Mesodermal cell (in vitro differentiated cells): ENCODE measurements around the gene TXNRD2.
"Not testable (repeated sequence)": the region's sequence is repeated elsewhere in the genome, so short reads cannot be mapped to it uniquely, and the experiment has no call there.

ENCODE experiments used
- H3K27ac ChIP-seq: 2 replicates; pipeline ENCODE4 v1.7.0; 2013; ENCODE audit warnings: mild to moderate bottlenecking, low read depth, low read length, moderate library complexity; ENCODE audit not compliant: severe bottlenecking
- H3K36me3 ChIP-seq: 2 replicates; pipeline ENCODE4 v1.7.1; 2013; ENCODE audit warnings: mild to moderate bottlenecking, low read length, moderate library complexity; ENCODE audit not compliant: control insufficient read depth, insufficient read depth
- H3K4me1 ChIP-seq: one replicate; pipeline ENCODE4 v1.7.1; 2013; ENCODE audit warnings: mild to moderate bottlenecking, low read length; ENCODE audit not compliant: insufficient read depth, control insufficient read depth, poor library complexity, severe bottlenecking
- H3K4me3 ChIP-seq: 2 replicates; pipeline ENCODE4 v1.7.0; 2013; ENCODE audit warnings: low read length, control low read depth, mild to moderate bottlenecking; ENCODE audit not compliant: insufficient read depth, poor library complexity, severe bottlenecking; ENCODE audit errors: extremely low read depth
- H3K9me3 ChIP-seq: 2 replicates; pipeline ENCODE4 v1.7.1; 2013; ENCODE audit warnings: mild to moderate bottlenecking, low read length, moderate library complexity; ENCODE audit not compliant: control insufficient read depth
- WGBS, 2 experiments: methylation state at CpG; one replicate each; pipeline ENCODE4 v1.1.5; 2013; ENCODE audit warnings: missing lambda C conversion rate in 2 of 2; ENCODE audit not compliant: insufficient coverage in 2 of 2; 5-methylcytosine and 5-hydroxymethylcytosine counted together

Gene TXNRD2

DNA sequence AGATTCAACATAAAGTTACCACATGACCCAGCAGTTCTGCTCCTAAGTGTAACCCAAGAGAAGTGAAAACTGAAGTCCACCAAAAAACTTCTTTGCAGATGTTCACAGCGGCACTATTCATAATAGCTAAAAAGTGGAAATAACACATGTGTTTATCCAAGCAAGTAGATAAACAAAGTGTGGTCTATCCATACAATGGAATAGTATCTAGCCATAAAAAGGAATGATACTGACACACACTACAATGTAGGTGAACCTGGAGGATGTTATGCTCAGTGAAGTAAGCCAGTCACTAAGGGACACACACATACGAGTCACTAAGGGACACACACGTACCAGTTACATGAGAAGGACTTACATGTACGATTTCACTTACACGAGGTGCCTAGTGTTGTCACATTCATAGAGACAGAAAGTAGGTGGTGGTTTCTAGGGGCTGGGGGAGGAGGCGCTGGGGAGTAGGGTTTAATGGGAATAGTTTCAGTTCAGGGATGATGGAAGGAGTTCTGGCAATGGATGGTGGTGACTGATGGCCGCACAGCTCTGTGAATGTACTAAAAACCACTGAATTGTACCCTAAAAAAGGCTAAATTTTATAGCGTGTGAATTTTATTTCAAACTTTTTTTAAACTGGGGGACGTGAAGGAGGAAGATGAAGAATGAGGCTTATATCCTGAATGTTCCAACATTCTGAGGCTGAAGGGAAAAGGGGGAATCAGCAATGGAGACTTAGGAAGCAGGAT lies 27.2 kb downstream of the TXNRD2 start:
- no peaks in the 10 kb centered on the region for H3K9me3 ChIP-seq
- no peaks in the 10 kb centered on the region for H3K4me1 ChIP-seq
- H3K27ac ChIP-seq: no peak overlapping the region
- peaks cover 26% of the 10 kb centered on the region for H3K36me3 ChIP-seq
- H3K4me3 ChIP-seq: no peak overlapping the region
- 84 to 98% methylated on average over 7 to 8 of the region's 9 CpGs for WGBS, 2 experiments

DNA sequence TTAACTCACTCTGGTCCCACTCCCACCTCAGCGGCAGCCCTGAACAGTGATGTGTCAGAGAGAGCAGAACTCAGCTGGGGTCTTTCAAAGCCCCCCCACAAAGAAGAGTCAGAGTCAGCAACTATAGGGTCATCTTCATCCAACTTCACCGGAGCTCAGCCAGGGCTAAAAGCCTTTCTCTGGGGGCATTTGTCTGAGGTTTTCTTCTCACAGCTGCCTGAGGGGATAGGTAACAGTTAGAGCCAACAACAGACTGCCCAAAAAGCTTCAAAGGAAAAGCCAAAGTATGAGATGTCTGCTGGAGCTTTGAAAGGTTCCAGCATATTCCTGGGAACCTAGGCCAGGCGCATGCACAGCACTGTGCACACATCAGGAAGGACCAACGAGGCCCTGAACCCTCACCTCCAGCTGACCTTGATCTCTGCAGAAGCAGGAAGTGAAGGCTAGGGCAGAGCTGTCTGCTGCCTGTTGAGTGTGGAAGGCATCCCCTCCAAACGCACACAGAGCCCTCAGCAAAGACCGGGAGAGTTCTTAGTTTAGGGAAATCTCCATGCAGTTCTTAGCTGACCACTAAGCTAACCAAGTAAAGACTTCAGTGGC lies 28.2 kb downstream of the TXNRD2 start:
- Histone ChIP-seq H3K9me3 (no peaks in the 10 kb centered on the region), H3K4me3 (no peak overlapping the region), H3K27ac (no peak overlapping the region), H3K36me3 (peaks cover 24% of the 10 kb centered on the region), H3K4me1 (no peaks in the 10 kb centered on the region)
- 79 to 80% methylated on average over 3 to 4 of the region's 6 CpGs for WGBS, 2 experiments

DNA sequence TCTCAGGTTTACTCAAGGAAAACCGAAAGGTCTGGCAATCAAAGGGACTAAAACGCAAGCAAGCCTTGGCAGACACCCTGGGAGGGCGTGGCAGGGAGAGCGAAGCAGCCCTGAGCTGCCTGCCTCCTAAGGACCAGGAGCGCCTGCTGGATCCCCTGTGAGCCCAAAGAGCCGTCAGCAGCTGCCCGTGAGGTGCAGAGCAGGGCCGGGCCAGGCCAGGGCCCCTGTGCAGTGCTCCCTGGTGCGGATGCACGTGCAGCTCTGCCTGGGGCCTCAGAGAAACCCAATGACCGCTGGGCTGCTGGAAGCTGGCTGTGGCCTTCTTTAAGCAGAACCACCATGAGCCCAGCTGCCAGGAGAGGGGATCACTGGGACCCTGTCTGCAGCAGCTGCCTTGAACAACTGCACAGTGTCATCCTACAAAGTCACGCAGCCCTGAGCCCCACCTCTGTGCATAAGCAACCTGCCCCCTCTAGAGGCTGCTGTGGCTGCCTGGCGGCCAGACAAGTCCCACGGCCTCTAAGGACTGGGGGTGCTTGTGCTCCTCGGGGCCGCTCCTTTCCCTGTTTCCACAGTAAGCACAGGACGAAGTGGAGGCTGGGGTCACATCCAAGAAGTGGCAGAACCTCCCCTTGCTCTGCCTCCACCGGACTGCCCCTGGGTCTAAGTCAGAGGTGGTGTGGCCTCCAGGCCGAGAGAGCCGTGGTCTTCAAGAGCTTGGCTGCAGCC lies 29.2 kb downstream of the TXNRD2 start:
- Histone ChIP-seq H3K27ac (no peak overlapping the region), H3K4me1 (no peaks in the 10 kb centered on the region), H3K9me3 (no peaks in the 10 kb centered on the region), H3K4me3 (no peak overlapping the region), H3K36me3 (peaks cover 22% of the 10 kb centered on the region)
- 87 to 88% methylated on average over 18 to 20 of the region's 20 CpGs for WGBS, 2 experiments

DNA sequence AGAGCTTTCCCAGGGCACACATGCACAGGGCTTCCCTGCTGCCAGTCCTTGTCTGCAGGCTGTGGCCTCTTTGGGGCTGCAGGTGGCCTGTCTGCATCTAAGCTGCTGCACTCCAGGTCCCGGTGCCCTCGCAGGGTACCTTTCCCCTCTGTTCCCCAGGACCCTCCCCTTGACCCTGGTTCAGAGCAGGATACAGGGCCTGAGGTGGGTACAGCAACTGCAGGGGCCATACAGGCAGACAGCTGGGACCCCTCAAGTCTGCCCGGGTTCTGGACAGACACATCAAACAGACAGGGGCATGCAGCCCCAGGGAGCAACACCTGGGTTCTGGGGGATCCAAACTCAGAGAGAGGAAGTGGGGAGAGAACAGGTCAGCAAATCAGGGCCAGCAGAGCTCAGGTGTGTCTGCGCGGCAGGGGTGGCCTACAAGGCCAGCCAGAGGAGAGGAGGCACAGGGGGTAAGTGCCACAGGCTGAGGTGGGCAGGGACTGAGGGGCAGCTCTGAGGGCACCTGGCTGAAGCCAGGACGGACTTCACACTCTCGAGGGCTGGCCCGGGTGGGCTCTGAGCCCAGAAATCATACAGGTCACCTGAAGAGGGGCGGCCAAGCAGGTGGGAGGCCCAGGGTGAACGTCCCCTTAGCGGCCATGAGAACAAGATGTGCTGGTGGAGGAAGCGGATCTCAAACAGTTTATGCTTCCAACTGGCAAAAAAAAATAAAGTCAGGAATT lies 29.9 kb downstream of the TXNRD2 start:
- H3K9me3 ChIP-seq: no peaks in the 10 kb centered on the region
- H3K4me3 ChIP-seq: no peak overlapping the region
- 92 to 95% methylated on average over 10 to 12 of the region's 12 CpGs for WGBS, 2 experiments
- no peak overlapping the region for H3K27ac ChIP-seq
- H3K4me1 ChIP-seq: no peaks in the 10 kb centered on the region
- H3K36me3 ChIP-seq: peaks cover 22% of the 10 kb centered on the region

DNA sequence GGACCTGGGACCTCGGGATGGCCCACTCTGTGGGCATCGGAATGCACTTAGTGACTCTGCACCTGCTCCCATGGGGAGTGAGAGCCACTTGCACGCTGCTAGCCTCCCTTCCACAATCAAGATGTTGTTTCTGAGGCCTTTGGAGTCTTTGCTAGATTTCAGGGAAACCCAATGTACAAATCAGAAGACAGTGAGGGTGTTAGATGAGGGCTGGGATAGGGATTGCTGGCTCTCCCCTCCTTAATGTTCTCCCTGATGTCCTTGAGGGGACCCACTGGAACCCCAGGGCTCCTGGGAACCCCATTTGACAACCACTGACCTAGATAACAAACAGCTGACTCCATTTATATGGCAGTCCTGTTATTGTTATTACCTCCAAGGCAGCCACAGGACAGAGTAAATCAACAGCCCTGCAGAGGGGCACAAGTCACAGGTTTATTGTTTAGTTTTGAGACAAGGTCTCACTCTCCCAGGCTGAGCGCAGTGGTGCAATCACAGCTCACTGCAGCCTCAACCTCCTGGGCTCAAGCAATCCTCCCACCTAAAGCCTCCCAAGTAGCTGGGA lies 31.4 kb downstream of the TXNRD2 start:
- H3K9me3 ChIP-seq: no peaks in the 10 kb centered on the region
- H3K4me1 ChIP-seq: peaks cover 2% of the 10 kb centered on the region
- peaks cover 19% of the 10 kb centered on the region for H3K36me3 ChIP-seq
- no peak overlapping the region for H3K4me3 ChIP-seq
- 40 to 62% methylated on average over 1 to 4 of the region's 4 CpGs for WGBS, 2 experiments
- H3K27ac ChIP-seq: no peak overlapping the region

DNA sequence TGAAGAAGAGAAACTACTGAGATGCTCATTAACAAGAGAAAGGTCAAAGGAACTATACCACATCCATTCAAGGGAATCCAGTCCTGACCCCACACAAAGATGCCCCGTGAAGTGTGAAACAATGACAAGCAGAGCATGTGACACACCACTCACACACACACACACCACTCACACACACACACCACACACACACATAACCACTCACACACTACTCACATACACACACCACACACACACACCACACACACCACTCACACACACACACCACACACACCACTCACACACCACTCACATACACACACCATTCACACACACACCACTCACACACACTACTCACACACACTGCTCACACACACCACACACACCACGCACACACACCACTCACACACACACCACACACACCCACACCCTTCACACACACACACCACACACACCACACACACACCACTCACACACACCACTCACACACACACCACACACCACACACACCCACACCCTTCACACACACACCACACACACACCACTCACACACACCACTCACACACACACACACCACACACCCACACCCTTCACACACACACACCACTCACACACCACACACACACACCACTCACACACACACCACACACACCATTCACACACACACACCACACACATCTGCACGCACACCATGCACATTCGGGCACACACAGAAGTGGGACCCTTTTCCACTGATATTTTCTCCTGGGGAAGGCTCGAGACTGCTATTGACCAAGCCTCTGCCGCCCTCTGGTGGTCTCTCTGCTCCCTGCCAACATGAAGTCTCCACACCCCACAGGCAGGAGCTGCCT lies 32.1 kb downstream of the TXNRD2 start:
- Histone ChIP-seq H3K4me1 (peaks cover 8% of the 10 kb centered on the region), H3K36me3 (peaks cover 12% of the 10 kb centered on the region), H3K9me3 (no peaks in the 10 kb centered on the region), H3K4me3 (no peak overlapping the region), H3K27ac (no peak overlapping the region)
- WGBS, 2 experiments: 25 to 30% methylated on average over 4 of the region's 6 CpGs

DNA sequence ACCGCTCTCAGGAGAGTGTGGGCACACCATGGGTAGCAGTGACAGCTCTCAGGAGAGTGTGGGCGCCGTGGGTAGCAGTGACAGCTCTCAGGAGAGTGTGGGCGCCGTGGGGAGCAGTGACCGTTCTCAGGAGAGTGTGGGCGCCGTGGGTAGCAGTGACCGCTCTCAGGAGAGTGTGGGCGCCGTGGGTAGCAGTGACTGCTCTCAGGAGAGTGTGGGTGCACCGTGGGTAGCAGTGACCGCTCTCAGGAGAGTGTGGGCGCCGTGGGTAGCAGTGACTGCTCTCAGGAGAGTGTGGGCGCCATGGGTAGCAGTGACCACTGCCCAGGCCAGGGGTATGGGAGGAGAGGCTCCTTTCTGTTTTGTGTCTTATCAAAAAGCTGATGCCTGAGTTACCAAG lies 33.7 kb downstream of the TXNRD2 start:
- not testable (repeated sequence) for H3K36me3 ChIP-seq, H3K27ac ChIP-seq, H3K4me3 ChIP-seq, H3K9me3 ChIP-seq
- WGBS, 2 experiments: 90 to 100% methylated on average over 6 to 9 of the region's 16 CpGs
- H3K4me1 ChIP-seq: peaks cover 25% of the 10 kb centered on the region

DNA sequence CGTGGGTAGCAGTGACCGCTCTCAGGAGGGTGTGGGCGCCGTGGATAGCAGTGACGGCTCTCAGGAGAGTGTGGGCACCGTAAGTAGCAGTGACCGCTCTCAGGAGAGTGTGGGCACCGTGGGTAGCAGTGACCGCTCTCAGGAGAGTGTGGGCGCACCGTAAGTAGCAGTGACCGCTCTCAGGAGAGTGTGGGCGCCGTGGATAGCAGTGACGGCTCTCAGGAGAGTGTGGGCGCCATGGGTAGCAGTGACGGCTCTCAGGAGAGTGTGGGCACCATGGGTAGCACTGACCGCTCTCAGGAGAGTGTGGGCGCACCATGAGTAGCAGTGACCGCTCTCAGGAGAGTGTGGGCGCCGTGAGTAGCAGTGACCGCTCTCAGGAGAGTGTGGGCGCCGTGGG lies 34.8 kb downstream of the TXNRD2 start:
- H3K4me3 ChIP-seq, H3K27ac ChIP-seq, H3K36me3 ChIP-seq, H3K9me3 ChIP-seq: not testable (repeated sequence)
- H3K4me1 ChIP-seq: peaks cover 35% of the 10 kb centered on the region
- 90 to 94% methylated on average over 12 to 15 of the region's 25 CpGs for WGBS, 2 experiments

DNA sequence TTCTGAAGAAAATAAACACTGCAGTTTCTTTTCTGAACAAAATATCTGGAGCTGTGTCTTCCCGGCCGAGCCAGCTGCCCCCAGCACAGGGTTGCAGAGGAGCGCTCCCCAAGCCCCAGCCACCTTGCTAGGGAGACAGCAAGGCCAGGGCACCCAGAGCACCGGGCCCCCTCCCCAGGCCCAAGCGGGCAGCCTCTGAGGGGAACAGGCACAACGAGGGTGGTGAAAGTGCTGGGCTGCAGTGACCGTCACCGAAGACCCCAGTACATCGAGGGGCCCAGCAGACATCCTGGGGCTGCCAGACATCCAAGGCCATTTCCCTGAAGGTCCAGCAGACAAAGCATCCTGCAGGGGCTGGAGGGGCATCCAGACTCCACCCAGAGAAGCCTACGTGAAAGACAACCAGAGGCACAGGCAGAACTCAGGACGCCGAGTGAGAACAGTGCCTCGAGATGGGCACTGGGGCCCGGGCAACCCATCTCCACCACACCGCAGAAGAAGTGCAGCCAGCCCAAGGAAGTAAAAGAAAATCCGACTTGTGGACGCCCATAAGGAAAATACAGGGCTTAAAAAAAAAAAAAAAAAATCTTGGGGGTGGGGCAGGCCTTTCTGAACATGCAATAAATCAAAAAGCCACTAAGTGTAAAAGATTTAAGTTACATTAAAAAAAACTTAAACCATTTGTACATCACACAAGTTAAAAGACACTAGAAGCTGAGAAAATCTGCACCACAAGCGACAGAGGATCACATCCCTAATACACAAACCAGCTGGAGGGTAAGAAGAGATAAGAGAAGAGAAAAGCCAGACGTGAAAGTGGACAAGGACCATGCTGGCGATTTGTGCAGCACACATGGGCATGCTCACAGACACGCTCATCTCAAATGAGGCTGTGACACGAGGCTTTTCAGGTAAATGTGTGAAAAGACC lies 36.0 kb downstream of the TXNRD2 start:
- no peaks in the 10 kb centered on the region for H3K36me3 ChIP-seq
- WGBS, 2 experiments: 88 to 89% methylated on average over 14 to 17 of the region's 22 CpGs
- no peak overlapping the region for H3K4me3 ChIP-seq
- no peak overlapping the region for H3K27ac ChIP-seq
- no peaks in the 10 kb centered on the region for H3K9me3 ChIP-seq
- peaks cover 40% of the 10 kb centered on the region for H3K4me1 ChIP-seq
